ENCODE measurements around the gene COQ2. TPM values are rescaled to one million over a fixed set of nuclear protein-coding genes. Genes with fewer than 3 reads are reported as not detected.

The COQ2 gene
- total and polyA plus RNA-seq, 12 donors: 10.5 to 32.8 (median 25.9) TPM

GRCh38 chr4:83261307-83261706, 23.3 kb downstream of the COQ2 start:
- WGBS, 2 donors: 95 to 96% methylated on average over 5 of the region's 5 CpGs
- DNase-seq (no peak), ATAC-seq (no peak)
- H3K36me3 ChIP-seq: peaks cover 0 to 55% (median 0%) of the 10 kb centered on the region in 9 donors
- no peaks in the 10 kb centered on the region for H3K9me3 ChIP-seq
- no peaks in the 10 kb centered on the region for H3K27me3 ChIP-seq
- H3K4me3 ChIP-seq: no peak overlapping the region
- H3K4me1 ChIP-seq: peaks cover 0 to 22% (median 5%) of the 10 kb centered on the region in 9 donors
- intact Hi-C loops (cut with DNase I): loop anchor here in 6 of 10 donors (2.0 to 5.0 kb wide), 4 partner anchors 187 to 799 kb away; no protein-coding TSS in a partner anchor
- no peak overlapping the region for H3K27ac ChIP-seq
- TF ChIP-seq, protein P1, sequence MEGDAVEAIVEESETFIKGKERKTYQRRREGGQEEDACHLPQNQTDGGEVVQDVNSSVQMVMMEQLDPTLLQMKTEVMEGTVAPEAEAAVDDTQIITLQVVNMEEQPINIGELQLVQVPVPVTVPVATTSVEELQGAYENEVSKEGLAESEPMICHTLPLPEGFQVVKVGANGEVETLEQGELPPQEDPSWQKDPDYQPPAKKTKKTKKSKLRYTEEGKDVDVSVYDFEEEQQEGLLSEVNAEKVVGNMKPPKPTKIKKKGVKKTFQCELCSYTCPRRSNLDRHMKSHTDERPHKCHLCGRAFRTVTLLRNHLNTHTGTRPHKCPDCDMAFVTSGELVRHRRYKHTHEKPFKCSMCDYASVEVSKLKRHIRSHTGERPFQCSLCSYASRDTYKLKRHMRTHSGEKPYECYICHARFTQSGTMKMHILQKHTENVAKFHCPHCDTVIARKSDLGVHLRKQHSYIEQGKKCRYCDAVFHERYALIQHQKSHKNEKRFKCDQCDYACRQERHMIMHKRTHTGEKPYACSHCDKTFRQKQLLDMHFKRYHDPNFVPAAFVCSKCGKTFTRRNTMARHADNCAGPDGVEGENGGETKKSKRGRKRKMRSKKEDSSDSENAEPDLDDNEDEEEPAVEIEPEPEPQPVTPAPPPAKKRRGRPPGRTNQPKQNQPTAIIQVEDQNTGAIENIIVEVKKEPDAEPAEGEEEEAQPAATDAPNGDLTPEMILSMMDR (IDR thresholded peaks at IDR 0.05): no peak

DNA sequence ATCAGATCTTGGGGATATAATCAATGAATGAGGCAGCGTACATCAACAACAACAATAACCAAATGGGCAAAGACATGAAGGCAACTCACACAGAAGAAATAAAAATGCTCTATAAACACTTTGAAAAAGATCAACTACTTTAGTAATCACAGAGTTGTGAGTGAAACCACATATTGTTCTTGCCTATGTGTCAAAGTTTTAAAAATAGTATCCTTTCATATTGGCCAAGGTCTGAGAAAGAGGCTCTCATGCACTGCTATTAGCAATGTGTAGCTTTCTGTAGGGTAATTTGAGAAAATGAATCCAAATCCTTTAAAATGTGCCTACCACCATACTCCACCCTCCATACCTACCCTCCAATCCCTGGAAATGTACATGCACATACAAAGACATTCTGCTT, 25.0 kb downstream of the COQ2 start:
- no peak overlapping the region for H3K4me3 ChIP-seq
- WGBS, 2 donors: 95 to 98% methylated on average over 1 of the region's 1 CpG
- intact Hi-C loops (cut with DNase I): loop anchor here in 5 of 10 donors (5.0 to 10.0 kb wide), 2 partner anchors 185 to 797 kb away; no protein-coding TSS in a partner anchor
- no peak for DNase-seq
- peak in 4 of 8 donors; percentile 44 to 81 (median 80) for ATAC-seq
- peaks cover 0 to 33% (median 9%) of the 10 kb centered on the region in 9 donors for H3K4me1 ChIP-seq
- peaks cover 0 to 38% (median 0%) of the 10 kb centered on the region in 9 donors for H3K36me3 ChIP-seq
- H3K9me3 ChIP-seq: no peaks in the 10 kb centered on the region
- H3K27ac ChIP-seq: no peak overlapping the region
- H3K27me3 ChIP-seq: no peaks in the 10 kb centered on the region
- TF ChIP-seq, protein P1 (IDR thresholded peaks at IDR 0.05): no peak

DNA sequence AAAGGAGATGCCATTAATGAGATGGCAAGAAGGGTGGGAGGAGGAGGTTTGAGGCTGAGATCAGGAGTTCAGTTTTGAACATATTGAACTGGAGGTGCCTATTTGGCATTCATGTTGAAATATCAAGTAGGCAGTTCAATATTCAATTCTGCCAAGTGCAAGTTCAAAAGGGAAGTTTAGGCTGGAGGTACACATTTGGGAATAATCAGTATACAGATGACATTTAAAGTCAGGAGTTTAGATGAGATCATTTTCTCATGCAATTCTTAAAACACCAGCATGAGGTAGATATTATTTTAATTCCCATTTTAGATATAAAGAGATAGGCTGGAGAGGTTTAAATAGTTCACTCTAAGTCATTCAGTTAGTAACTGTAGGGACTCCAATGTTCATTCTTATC, 26.1 kb downstream of the COQ2 start:
- Histone ChIP-seq H3K4me1 (peaks cover 0 to 33% (median 9%) of the 10 kb centered on the region in 9 donors), H3K27ac (no peak overlapping the region), H3K27me3 (no peaks in the 10 kb centered on the region), H3K36me3 (peaks cover 0 to 27% (median 0%) of the 10 kb centered on the region in 9 donors), H3K4me3 (no peak overlapping the region), H3K9me3 (no peaks in the 10 kb centered on the region)
- intact Hi-C loops (cut with DNase I): loop anchor here in 6 of 10 donors (1.0 to 10.0 kb wide), 3 partner anchors 32 to 796 kb away; no protein-coding TSS in a partner anchor
- no peak for ATAC-seq
- no peak for DNase-seq
- TF ChIP-seq, protein P1 (IDR thresholded peaks at IDR 0.05): no peak

DNA sequence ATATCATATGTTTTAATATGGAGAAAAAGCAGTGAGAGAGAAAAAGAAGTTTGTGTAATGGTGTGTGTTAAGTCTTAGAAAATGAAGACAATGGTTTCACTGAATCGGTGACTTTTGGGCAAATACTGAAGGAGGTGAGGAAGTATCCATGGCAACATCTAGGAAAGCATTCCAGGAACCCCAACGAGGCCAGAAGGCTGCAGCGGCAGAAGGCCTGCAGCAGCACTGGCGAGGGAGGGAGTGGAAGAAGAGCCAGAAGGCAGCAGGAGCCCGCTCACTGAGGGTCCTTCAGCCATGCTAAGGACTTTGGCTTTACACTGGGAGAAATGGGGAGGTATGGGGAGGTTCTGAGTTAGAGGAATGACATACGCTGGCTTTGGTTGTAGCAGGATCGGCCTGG, 26.8 kb downstream of the COQ2 start:
- intact Hi-C loops (cut with DNase I): loop anchor here in 6 of 10 donors (1.0 to 10.0 kb wide), 3 partner anchors 32 to 796 kb away; no protein-coding TSS in a partner anchor
- H3K27ac ChIP-seq: no peak overlapping the region
- no peak overlapping the region for H3K4me3 ChIP-seq
- H3K27me3 ChIP-seq: no peaks in the 10 kb centered on the region
- peaks cover 0 to 37% (median 9%) of the 10 kb centered on the region in 9 donors for H3K4me1 ChIP-seq
- ATAC-seq (no peak), DNase-seq (no peak)
- 85 to 91% methylated on average over 7 of the region's 7 CpGs for WGBS, 2 donors
- peaks cover 0 to 20% (median 0%) of the 10 kb centered on the region in 9 donors for H3K36me3 ChIP-seq
- TF ChIP-seq, protein P1 (IDR thresholded peaks at IDR 0.05): no peak
- H3K9me3 ChIP-seq: no peaks in the 10 kb centered on the region
